K562 (cell line): Measurements from ENCODE around the gene CUL3. TPM values are rescaled to one million over a fixed set of nuclear protein-coding genes. Genes with fewer than 3 reads are reported as not detected.

Experiments used
- ATAC-seq: fragments of 200-7000 bp; cut with Tn5 transposase; 3 replicates; pipeline ENCODE4 v1.9.1; 2020; ENCODE audit warnings: moderate library complexity
- BruUV-seq: library from RNA; stranded (reverse); fragments of 400-500 nt; replicated peaks from 2 replicates; lab custom pipeline; 2021; lab: Mats Ljungman, UMichigan
- CTCF ChIA-PET: fragments of 300-600 bp; formaldehyde crosslinking; extraction: SDS; loops from one replicate; lab custom pipeline; 2021; ENCODE audit warnings: low intra/inter-chr PET ratio; lab: Yijun Ruan, JAX
- POLR2A ChIA-PET: fragments of 300-600, 350-650 bp; sonication (Branson Sonifier 250); formaldehyde crosslinking; extraction: SDS; loops from one replicate; lab custom pipeline; 2021; ENCODE audit warnings: antibody characterized with exemption, inconsistent platforms; lab: Yijun Ruan, JAX
- DNase-seq, 4 experiments: peaks; one replicate each; pipeline versions ENCODE4 v3.0.0 to v3.0.0-alpha.2; 2011 to 2018; ENCODE audit warnings: low spot score in 3 of 4, mixed read lengths in 3 of 4; ENCODE audit errors: extremely low read depth in 1 of 4
- FAIRE-seq: peaks from 2 replicates; lab custom pipeline; 2011; peaks lifted over from hg19 to GRCh38; lab: Jason Lieb, UNC
- H2AFZ ChIP-seq: 2 replicates; pipeline ENCODE4 v1.6.0; 2011; ENCODE audit warnings: low read depth, low read length, control low read depth, inconsistent platforms
- H3K27ac ChIP-seq: fragments of 200-600 bp; 3 replicates; pipeline ENCODE4 v1.8.0; 2011; ENCODE audit warnings: low read depth, mild to moderate bottlenecking, control low read depth, inconsistent platforms, low read length, moderate library complexity, mixed read lengths; ENCODE audit errors: extremely low read depth
- H3K27me3 ChIP-seq, 2 experiments: fragments of 300-600 bp in 1 of 2; 2 replicates in 1 of 2; 3 replicates in 1 of 2; pipeline versions ENCODE4 v1.6.0 to v1.8.0; 2011; ENCODE audit warnings: inconsistent platforms in 2 of 2, low read length in 2 of 2, mild to moderate bottlenecking in 1 of 2, mixed read lengths in 1 of 2, moderate library complexity in 1 of 2; ENCODE audit not compliant: control insufficient read depth in 2 of 2, insufficient read depth in 2 of 2
- H3K36me3 ChIP-seq: fragments of 300-600 bp; 3 replicates; pipeline ENCODE4 v1.8.0; 2011; ENCODE audit warnings: mild to moderate bottlenecking, low read length, inconsistent platforms; ENCODE audit not compliant: control insufficient read depth, insufficient read depth
- H3K4me1 ChIP-seq, 2 experiments: fragments of 200-600 bp in 1 of 2; replicated peaks in 1 of 2; 2 replicates in 1 of 2; 3 replicates in 1 of 2; pipeline versions ENCODE4 v1.5.1 to v1.8.0; 2011; ENCODE audit warnings: inconsistent platforms in 2 of 2, low read length in 2 of 2, mild to moderate bottlenecking in 1 of 2, mixed read lengths in 1 of 2, moderate library complexity in 1 of 2; ENCODE audit not compliant: control insufficient read depth in 2 of 2, insufficient read depth in 2 of 2
- H3K4me2 ChIP-seq: 2 replicates; pipeline ENCODE4 v1.6.1; 2011; ENCODE audit warnings: low read length, control low read depth, inconsistent platforms, mixed read lengths; ENCODE audit not compliant: insufficient read depth
- H3K4me3 ChIP-seq: fragments of 200-600 bp; sonication (generic), shearing (Covaris generic); 2 replicates; pipeline ENCODE4 v1.5.1; 2016; ENCODE audit warnings: control low read depth, inconsistent platforms
- H3K79me2 ChIP-seq: fragments of 200-600 bp; 3 replicates; pipeline ENCODE4 v1.8.0; 2011; ENCODE audit warnings: low read length, inconsistent platforms; ENCODE audit not compliant: control insufficient read depth, insufficient read depth
- H3K9ac ChIP-seq, 2 experiments: 2 replicates each; pipeline versions ENCODE4 v1.6.0 to v1.6.1; 2011; ENCODE audit warnings: low read depth in 2 of 2, low read length in 2 of 2, control low read depth in 1 of 2, inconsistent platforms in 1 of 2, mild to moderate bottlenecking in 1 of 2, mixed read lengths in 1 of 2; ENCODE audit not compliant: insufficient read depth in 1 of 2
- H3K9me1 ChIP-seq: one replicate; pipeline ENCODE4 v1.6.0; 2011; ENCODE audit warnings: inconsistent platforms, mild to moderate bottlenecking, low read length, moderate library complexity; ENCODE audit not compliant: control insufficient read depth, insufficient read depth
- H3K9me3 ChIP-seq: replicated peaks from 2 replicates; pipeline ENCODE4 v1.5.1; 2011; ENCODE audit warnings: low read depth, low read length, inconsistent platforms; ENCODE audit not compliant: control insufficient read depth, insufficient read depth
- H4K20me1 ChIP-seq: replicated peaks from 2 replicates; pipeline ENCODE4 v1.6.1; 2011; ENCODE audit warnings: low read length, inconsistent platforms, mixed read lengths; ENCODE audit not compliant: control insufficient read depth, insufficient read depth
- NCOR1 ChIP-seq: fragments of 450-650 bp; IDR thresholded peaks from 2 replicates; pipeline ENCODE4 v1.6.1; 2016; ENCODE audit warnings: mild to moderate bottlenecking, moderate library complexity
- WGBS: fragments of 100-300 bp; shearing (Covaris generic); methylation state at CpG from one replicate; pipeline ENCODE4 v1.1.6; 2016; ENCODE audit warnings: low coverage, mixed read lengths; ENCODE audit not compliant: insufficient coverage; ENCODE audit errors: missing lambda C conversion rate; 5-methylcytosine and 5-hydroxymethylcytosine counted together
- in situ Hi-C: fragments of 300-500 bp; cut with MboI; formaldehyde crosslinking; loops from 4 replicates; pipeline ENCODE4 v1.15.0; 2018; ENCODE audit warnings: inconsistent platforms, mixed read lengths
- intact Hi-C: fragments of 100-400 bp; cut with micrococcal nuclease; formaldehyde crosslinking; loops from 2 replicates; pipeline ENCODE4 v1.14.2; 2022
- polyA plus RNA-seq, 8 experiments: library from polyadenylated mRNA; depleted of rRNA in 4 of 8; stranded (reverse) in 5 of 8; unstranded in 3 of 8; fragments of >200 nt; fragmentation: Nextera tagmentation in 2 of 8; fragmentation: Illumina TruSeq in 1 of 8; extraction: Ambion mirVana in 2 of 8; extraction: Trizol in 1 of 8; gene quantifications; 2 replicates each; pipeline versions ENCODE4 v1.2.1 to v1.2.3, GENCODE V29; 2011 to 2014; ENCODE audit warnings: inconsistent platforms in 1 of 8, missing spikeins in 1 of 8
- total RNA-seq, 7 experiments: library from RNA; depleted of rRNA in 6 of 7; stranded (reverse); fragments of >200 nt in 6 of 7; fragmentation: Illumina TruSeq in 2 of 7; extraction: Trizol in 2 of 7; gene quantifications; 2 replicates each; pipeline versions ENCODE4 v1.2.1 to v1.2.3, GENCODE V29; 2011 to 2021; ENCODE audit warnings: low replicate concordance in 1 of 7
- TF ChIP-seq, protein P1 (sequence below), 3 experiments: IDR thresholded peaks in 2 of 3; conservative IDR thresholded peaks in 1 of 3; 2 replicates each; pipeline ENCODE4 v1.5.1; 2011 to 2012; ENCODE audit warnings: low read length in 3 of 3, mild to moderate bottlenecking in 3 of 3, control low read depth in 2 of 3, improper control_type of control experiment in 1 of 3, inconsistent platforms in 1 of 3, low read depth in 1 of 3, mixed read lengths in 1 of 3, moderate library complexity in 1 of 3; ENCODE audit not compliant: insufficient read depth in 2 of 3
- TF ChIP-seq, protein P2 (sequence below), 2 experiments: fragments of 450-650 bp; formaldehyde crosslinking in 1 of 2; IDR thresholded peaks; 2 replicates each; pipeline versions ENCODE4 v1.4.0 to v1.6.1; 2014 to 2020; ENCODE audit warnings: mild to moderate bottlenecking in 2 of 2, borderline replicate concordance in 1 of 2, low read depth in 1 of 2
- TF ChIP-seq, protein P3 (sequence below): IDR thresholded peaks from 2 replicates; pipeline ENCODE4 v1.6.1; 2011; ENCODE audit warnings: borderline replicate concordance, low read depth, mild to moderate bottlenecking, moderate library complexity, low read length; ENCODE audit not compliant: insufficient read depth, poor library complexity, severe bottlenecking
- TF ChIP-seq, protein P4 (sequence below): fragments of 250-450 bp; sonication (Bioruptor Pico); IDR thresholded peaks from 2 replicates; pipeline ENCODE4 v1.9.0; 2021; ENCODE audit warnings: mild to moderate bottlenecking

Gene CUL3
- total and polyA plus RNA-seq, 9 of the 15 experiments (the other 6 are each of a cell fraction or from before 2014, with no cell fraction given), result 31.5 to 71.9 (median 56.4) TPM

DNA sequence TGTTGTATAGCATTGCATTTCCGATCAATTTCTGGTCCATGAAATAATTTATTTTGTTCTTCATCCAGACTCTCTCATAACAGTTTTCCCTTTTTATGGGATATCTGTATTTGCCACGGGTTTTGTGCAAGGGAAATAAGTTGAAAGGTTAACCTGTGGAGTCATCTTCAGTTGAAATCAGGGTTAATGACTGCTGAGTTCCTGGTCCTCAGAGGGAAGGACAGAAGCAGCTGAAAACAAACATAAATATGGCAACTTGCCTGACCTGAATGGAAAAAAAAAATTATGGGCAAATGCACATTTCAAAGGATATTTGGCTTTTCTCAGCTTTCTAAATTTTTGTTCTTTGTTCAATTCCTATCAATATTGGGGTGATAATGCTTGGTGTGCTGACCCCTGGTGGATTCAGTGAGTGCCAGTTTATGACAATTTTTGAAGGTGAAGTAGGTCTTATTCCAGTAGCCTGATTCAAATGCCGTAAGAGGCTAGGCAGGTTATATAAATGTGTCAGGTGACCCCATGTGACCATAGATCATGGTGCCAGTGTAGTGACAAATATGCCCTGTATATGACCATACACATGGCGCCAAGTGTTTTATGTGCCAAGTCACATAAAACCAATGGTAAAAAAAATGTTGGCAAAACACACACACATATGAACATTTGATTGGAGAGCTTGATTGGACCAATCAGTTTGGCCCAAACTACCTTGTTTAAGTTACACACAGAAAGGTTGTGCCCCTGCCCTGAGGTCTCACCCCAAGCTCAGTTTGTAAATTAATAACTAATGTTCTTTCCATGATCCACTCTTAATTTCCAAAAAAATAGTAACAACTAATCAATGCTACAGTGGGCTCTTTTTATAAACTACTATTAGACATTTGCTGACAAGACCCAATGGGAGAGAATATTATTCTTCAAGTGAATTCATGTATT is 135.7 kb downstream of the CUL3 start:
- DNase-seq, result peak in 2 of 4 experiments; percentile 14 to 22
- TF ChIP-seq, protein P1, sequence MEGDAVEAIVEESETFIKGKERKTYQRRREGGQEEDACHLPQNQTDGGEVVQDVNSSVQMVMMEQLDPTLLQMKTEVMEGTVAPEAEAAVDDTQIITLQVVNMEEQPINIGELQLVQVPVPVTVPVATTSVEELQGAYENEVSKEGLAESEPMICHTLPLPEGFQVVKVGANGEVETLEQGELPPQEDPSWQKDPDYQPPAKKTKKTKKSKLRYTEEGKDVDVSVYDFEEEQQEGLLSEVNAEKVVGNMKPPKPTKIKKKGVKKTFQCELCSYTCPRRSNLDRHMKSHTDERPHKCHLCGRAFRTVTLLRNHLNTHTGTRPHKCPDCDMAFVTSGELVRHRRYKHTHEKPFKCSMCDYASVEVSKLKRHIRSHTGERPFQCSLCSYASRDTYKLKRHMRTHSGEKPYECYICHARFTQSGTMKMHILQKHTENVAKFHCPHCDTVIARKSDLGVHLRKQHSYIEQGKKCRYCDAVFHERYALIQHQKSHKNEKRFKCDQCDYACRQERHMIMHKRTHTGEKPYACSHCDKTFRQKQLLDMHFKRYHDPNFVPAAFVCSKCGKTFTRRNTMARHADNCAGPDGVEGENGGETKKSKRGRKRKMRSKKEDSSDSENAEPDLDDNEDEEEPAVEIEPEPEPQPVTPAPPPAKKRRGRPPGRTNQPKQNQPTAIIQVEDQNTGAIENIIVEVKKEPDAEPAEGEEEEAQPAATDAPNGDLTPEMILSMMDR (IDR thresholded peaks at IDR 0.05 in 2 of 3, conservative IDR thresholded peaks at IDR 0.05 in 1 of 3; ENCODE audit: insufficient read depth in 2 of 3, low read depth in 1 of 3, low read length in 3 of 3), result peak; percentile 29 to 56 (median 50); a peak in 5 of 6 replicates
- TF ChIP-seq, protein P2, sequence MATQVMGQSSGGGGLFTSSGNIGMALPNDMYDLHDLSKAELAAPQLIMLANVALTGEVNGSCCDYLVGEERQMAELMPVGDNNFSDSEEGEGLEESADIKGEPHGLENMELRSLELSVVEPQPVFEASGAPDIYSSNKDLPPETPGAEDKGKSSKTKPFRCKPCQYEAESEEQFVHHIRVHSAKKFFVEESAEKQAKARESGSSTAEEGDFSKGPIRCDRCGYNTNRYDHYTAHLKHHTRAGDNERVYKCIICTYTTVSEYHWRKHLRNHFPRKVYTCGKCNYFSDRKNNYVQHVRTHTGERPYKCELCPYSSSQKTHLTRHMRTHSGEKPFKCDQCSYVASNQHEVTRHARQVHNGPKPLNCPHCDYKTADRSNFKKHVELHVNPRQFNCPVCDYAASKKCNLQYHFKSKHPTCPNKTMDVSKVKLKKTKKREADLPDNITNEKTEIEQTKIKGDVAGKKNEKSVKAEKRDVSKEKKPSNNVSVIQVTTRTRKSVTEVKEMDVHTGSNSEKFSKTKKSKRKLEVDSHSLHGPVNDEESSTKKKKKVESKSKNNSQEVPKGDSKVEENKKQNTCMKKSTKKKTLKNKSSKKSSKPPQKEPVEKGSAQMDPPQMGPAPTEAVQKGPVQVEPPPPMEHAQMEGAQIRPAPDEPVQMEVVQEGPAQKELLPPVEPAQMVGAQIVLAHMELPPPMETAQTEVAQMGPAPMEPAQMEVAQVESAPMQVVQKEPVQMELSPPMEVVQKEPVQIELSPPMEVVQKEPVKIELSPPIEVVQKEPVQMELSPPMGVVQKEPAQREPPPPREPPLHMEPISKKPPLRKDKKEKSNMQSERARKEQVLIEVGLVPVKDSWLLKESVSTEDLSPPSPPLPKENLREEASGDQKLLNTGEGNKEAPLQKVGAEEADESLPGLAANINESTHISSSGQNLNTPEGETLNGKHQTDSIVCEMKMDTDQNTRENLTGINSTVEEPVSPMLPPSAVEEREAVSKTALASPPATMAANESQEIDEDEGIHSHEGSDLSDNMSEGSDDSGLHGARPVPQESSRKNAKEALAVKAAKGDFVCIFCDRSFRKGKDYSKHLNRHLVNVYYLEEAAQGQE (IDR thresholded peaks at IDR 0.05; ENCODE audit: borderline replicate concordance), result peak; percentile 33; the same call in 1 of the 2 replicates
- TF ChIP-seq, protein P2 (CRISPR knock-in tag; IDR thresholded peaks at IDR 0.05; ENCODE audit: low read depth), result no peak
- TF ChIP-seq, protein P3, sequence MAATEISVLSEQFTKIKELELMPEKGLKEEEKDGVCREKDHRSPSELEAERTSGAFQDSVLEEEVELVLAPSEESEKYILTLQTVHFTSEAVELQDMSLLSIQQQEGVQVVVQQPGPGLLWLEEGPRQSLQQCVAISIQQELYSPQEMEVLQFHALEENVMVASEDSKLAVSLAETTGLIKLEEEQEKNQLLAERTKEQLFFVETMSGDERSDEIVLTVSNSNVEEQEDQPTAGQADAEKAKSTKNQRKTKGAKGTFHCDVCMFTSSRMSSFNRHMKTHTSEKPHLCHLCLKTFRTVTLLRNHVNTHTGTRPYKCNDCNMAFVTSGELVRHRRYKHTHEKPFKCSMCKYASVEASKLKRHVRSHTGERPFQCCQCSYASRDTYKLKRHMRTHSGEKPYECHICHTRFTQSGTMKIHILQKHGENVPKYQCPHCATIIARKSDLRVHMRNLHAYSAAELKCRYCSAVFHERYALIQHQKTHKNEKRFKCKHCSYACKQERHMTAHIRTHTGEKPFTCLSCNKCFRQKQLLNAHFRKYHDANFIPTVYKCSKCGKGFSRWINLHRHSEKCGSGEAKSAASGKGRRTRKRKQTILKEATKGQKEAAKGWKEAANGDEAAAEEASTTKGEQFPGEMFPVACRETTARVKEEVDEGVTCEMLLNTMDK, result peak; percentile 25
- TF ChIP-seq NCOR1, result no peak
- TF ChIP-seq, protein P4, sequence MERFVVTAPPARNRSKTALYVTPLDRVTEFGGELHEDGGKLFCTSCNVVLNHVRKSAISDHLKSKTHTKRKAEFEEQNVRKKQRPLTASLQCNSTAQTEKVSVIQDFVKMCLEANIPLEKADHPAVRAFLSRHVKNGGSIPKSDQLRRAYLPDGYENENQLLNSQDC (CRISPR knock-in tag), result no peak

More for the DNA sequence above, 135.7 kb downstream of the CUL3 start:
- H3K4me3 ChIP-seq, result no peak overlapping the region
- no peaks in the 10 kb centered on the region for H3K27me3 ChIP-seq
- no peaks in the 10 kb centered on the region for H3K4me1 ChIP-seq
- no peaks in the 10 kb centered on the region for H3K36me3 ChIP-seq
- FAIRE-seq (no peak), ATAC-seq (peak; percentile 60)
- WGBS, result 32% methylated on average over 4 of the region's 4 CpGs
- BruUV-seq, result no TSS peak
- H2AFZ ChIP-seq, result no peak overlapping the region
- H3K79me2 ChIP-seq, result no peaks in the 10 kb centered on the region
- ChIA-PET CTCF (interaction anchor here (1.4 kb wide), 1 partner anchor 92 kb away, joined by 6 read pairs; no protein-coding TSS in a partner anchor), POLR2A (no interaction called here)
- in situ Hi-C loops, result loop anchor here (10.0 kb wide), 1 partner anchor 85 kb away; no protein-coding TSS in a partner anchor
- no peaks in the 10 kb centered on the region for H3K9me3 ChIP-seq
- no peak overlapping the region for H3K4me2 ChIP-seq
- intact Hi-C loops, result loop anchor here (1.0 to 5.0 kb wide), 2 partner anchors 92 to 203 kb away; no protein-coding TSS in a partner anchor
- no peak overlapping the region for H3K9ac ChIP-seq
- H3K27ac ChIP-seq, result no peak overlapping the region
- H4K20me1 ChIP-seq, result no peaks in the 10 kb centered on the region
- no peaks in the 10 kb centered on the region for H3K9me1 ChIP-seq
